Inflammatory macrophage treated with lipopolysaccharide for 4 hours (primary cell): ENCODE results near the gene MYO5A.
A peak's percentile ranks its signal among the peaks of the same experiment; 100 is the strongest.

Experiments
- DNase-seq: peaks from one replicate; pipeline ENCODE4 v3.0.0-alpha.2; 2020

Gene MYO5A

GRCh38 chr15:52360229-52361203 is 168.2 kb downstream of the MYO5A start:
- DNase-seq: no peak

GRCh38 chr15:52359722-52360121 is 169.0 kb downstream of the MYO5A start:
- no peak for DNase-seq

GRCh38 chr15:52357949-52358348 is 170.7 kb downstream of the MYO5A start:
- no peak for DNase-seq

GRCh38 chr15:52352086-52352485 is 176.6 kb downstream of the MYO5A start:
- peak; percentile 62 for DNase-seq

- peak; percentile 73 for DNase-seq
These were observed 177.3 kb downstream of the MYO5A start for GRCh38 chr15:52351206-52351908.

- peak; percentile 9 for DNase-seq
These were observed 178.3 kb downstream of the MYO5A start for GRCh38 chr15:52350423-52350822.

GRCh38 chr15:52349052-52349700 is 179.5 kb downstream of the MYO5A start:
- DNase-seq: no peak

- DNase-seq: no peak
These were observed 180.5 kb downstream of the MYO5A start for GRCh38 chr15:52348056-52348745.

GRCh38 chr15:52344592-52344991 is 184.1 kb downstream of the MYO5A start:
- DNase-seq: no peak

- no peak for DNase-seq
These were observed 184.8 kb downstream of the MYO5A start for GRCh38 chr15:52343831-52344230.

GRCh38 chr15:52340093-52340492 is 188.6 kb downstream of the MYO5A start:
- DNase-seq: no peak

- no peak for DNase-seq
These were observed 189.8 kb downstream of the MYO5A start for GRCh38 chr15:52338891-52339290.

GRCh38 chr15:52338058-52338457 is 190.6 kb downstream of the MYO5A start:
- DNase-seq: no peak

- DNase-seq: no peak
These were observed 191.4 kb downstream of the MYO5A start for GRCh38 chr15:52337198-52337853.

GRCh38 chr15:52336529-52336928 is 192.2 kb downstream of the MYO5A start:
- no peak for DNase-seq

GRCh38 chr15:52334491-52335160 is 194.1 kb downstream of the MYO5A start:
- no peak for DNase-seq

- peak; percentile 25 for DNase-seq
These were observed 197.0 kb downstream of the MYO5A start for GRCh38 chr15:52331490-52332240.

- DNase-seq: no peak
These were observed 198.7 kb downstream of the MYO5A start for GRCh38 chr15:52329987-52330386.

GRCh38 chr15:52329150-52329549 is 199.5 kb downstream of the MYO5A start:
- no peak for DNase-seq

- DNase-seq: no peak
These were observed 200.0 kb downstream of the MYO5A start for GRCh38 chr15:52328680-52329079.

- DNase-seq: no peak
These were observed 201.9 kb downstream of the MYO5A start for GRCh38 chr15:52326756-52327155.
